SJSA1 (cell line): ENCODE data around the gene GARS1. TPM values are rescaled to one million over a fixed set of nuclear protein-coding genes. Genes with fewer than 3 reads are reported as not detected.
"Not testable (repeated sequence)": the region's sequence is repeated elsewhere in the genome, so short reads cannot be mapped to it uniquely, and the experiment has no call there.

Experiments used
- DNase-seq, 2 experiments: peaks; one replicate each; pipeline ENCODE4 v3.0.0-alpha.2; 2015 to 2020; ENCODE audit warnings: low spot score in 2 of 2, low read depth in 1 of 2
- H3K27ac ChIP-seq: fragments of 250-450 bp; sonication (Bioruptor Pico); 2 replicates; pipeline ENCODE4 v1.5.1; 2020; ENCODE audit warnings: mild to moderate bottlenecking, moderate library complexity
- H3K27me3 ChIP-seq: fragments of 250-450 bp; sonication (Bioruptor Pico); replicated peaks from 2 replicates; pipeline ENCODE4 v1.5.1; 2020; ENCODE audit warnings: mild to moderate bottlenecking, moderate library complexity
- H3K36me3 ChIP-seq: fragments of 250-450 bp; sonication (Bioruptor Pico); 2 replicates; pipeline ENCODE4 v1.5.1; 2020; ENCODE audit warnings: mild to moderate bottlenecking
- H3K4me1 ChIP-seq: fragments of 250-450 bp; sonication (Bioruptor Pico); replicated peaks from 2 replicates; pipeline ENCODE4 v1.6.1; 2021; ENCODE audit warnings: mild to moderate bottlenecking
- H3K4me3 ChIP-seq: fragments of 250-450 bp; sonication (Bioruptor Pico); 2 replicates; pipeline ENCODE4 v1.5.1; 2020; ENCODE audit warnings: mild to moderate bottlenecking
- H3K9me3 ChIP-seq: fragments of 250-450 bp; sonication (Bioruptor Pico); replicated peaks from 2 replicates; pipeline ENCODE4 v1.5.1; 2020; ENCODE audit warnings: mild to moderate bottlenecking
- total RNA-seq: library from RNA; depleted of rRNA; stranded (reverse); fragments of >200 nt; shearing (Covaris generic); gene quantifications from 2 replicates; pipeline ENCODE4 v1.2.3, GENCODE V29; 2014

Gene GARS1
- total RNA-seq, 1 experiment from 2014 or later = 98.9 TPM

DNA sequence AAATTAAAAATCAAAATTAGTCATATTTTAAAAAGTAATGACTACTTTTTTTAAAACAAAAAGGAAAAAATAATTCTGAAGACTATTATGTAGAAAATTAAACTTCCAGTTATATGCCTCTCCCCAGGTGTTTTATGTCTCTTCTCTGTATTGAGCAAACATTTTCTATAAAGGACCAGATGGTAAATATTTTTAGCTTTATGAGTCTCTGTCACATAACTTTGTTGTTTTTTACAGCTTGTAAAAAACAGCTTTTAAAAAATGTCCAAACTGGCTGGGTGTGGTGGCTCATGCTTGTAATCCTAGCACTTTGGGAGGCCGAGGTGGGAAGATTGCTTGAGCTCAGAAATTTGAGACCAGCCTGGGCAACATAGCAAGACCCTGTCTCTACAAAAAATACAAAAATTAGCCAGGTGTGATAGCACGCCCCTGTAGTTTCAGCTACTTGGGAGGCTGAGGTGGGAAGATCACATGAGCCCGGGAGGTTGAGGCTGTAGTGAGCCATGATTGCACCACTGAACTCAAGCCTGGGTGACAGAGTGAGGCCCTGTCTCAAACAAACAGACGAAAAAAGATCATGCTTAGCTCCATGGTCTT, 23.5 kb downstream of the GARS1 start:
- H3K27ac ChIP-seq = no peak overlapping the region
- no peaks in the 10 kb centered on the region for H3K27me3 ChIP-seq
- no peaks in the 10 kb centered on the region for H3K4me1 ChIP-seq
- no peak for DNase-seq
- H3K36me3 ChIP-seq = peaks cover 80% of the 10 kb centered on the region
- H3K4me3 ChIP-seq = no peak overlapping the region
- H3K9me3 ChIP-seq = no peaks in the 10 kb centered on the region

GRCh38 chr7:30618961-30619360, 24.3 kb downstream of the GARS1 start:
- no peak for DNase-seq
- H3K36me3 ChIP-seq = peaks cover 74% of the 10 kb centered on the region
- no peaks in the 10 kb centered on the region for H3K4me1 ChIP-seq
- no peaks in the 10 kb centered on the region for H3K27me3 ChIP-seq
- H3K4me3 ChIP-seq = no peak overlapping the region
- no peaks in the 10 kb centered on the region for H3K9me3 ChIP-seq
- no peak overlapping the region for H3K27ac ChIP-seq

- Histone ChIP-seq H3K4me3 (no peak overlapping the region), H3K27ac (no peak overlapping the region), H3K36me3 (peaks cover 80% of the 10 kb centered on the region), H3K27me3 (no peaks in the 10 kb centered on the region), H3K4me1 (no peaks in the 10 kb centered on the region), H3K9me3 (no peaks in the 10 kb centered on the region)
- DNase-seq = no peak
Measured at GRCh38 chr7:30625283-30625682, 30.6 kb downstream of the GARS1 start.

GRCh38 chr7:30627026-30627425, 32.3 kb downstream of the GARS1 start:
- Histone ChIP-seq H3K4me1 (no peaks in the 10 kb centered on the region), H3K36me3 (peaks cover 82% of the 10 kb centered on the region), H3K27ac (no peak overlapping the region), H3K9me3 (no peaks in the 10 kb centered on the region), H3K4me3 (no peak overlapping the region), H3K27me3 (no peaks in the 10 kb centered on the region)
- DNase-seq = no peak

GRCh38 chr7:30630986-30631385, 36.3 kb downstream of the GARS1 start:
- no peak for DNase-seq
- no peaks in the 10 kb centered on the region for H3K4me1 ChIP-seq
- H3K36me3 ChIP-seq = peaks cover 89% of the 10 kb centered on the region
- no peak overlapping the region for H3K4me3 ChIP-seq
- H3K27me3 ChIP-seq = no peaks in the 10 kb centered on the region
- H3K27ac ChIP-seq = no peak overlapping the region
- no peaks in the 10 kb centered on the region for H3K9me3 ChIP-seq

GRCh38 chr7:30633223-30633622, 38.5 kb downstream of the GARS1 start:
- no peaks in the 10 kb centered on the region for H3K27me3 ChIP-seq
- no peak for DNase-seq
- H3K9me3 ChIP-seq = no peaks in the 10 kb centered on the region
- no peak overlapping the region for H3K27ac ChIP-seq
- no peak overlapping the region for H3K4me3 ChIP-seq
- H3K36me3 ChIP-seq = peaks cover 71% of the 10 kb centered on the region
- no peaks in the 10 kb centered on the region for H3K4me1 ChIP-seq

DNA sequence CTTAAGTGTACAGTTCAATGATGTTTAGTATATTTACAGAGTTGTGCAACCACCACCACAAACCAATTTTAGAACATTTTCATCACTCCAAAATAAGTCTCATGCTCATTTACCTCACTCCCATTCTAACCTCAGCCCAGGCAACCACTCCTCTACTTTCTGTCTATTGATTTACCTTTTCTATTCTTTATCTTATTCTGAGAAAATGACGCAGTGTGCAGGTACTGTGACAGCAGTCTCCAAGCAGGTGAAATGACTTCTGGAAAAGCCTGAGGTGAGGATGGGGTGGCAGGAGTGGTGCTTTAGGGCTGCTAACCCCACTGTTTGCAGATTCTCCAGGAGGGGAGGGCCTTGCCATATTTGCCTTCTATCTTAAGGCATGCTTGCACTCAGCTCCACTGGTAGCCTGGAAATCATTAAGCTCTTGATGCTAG, 39.5 kb downstream of the GARS1 start:
- H3K9me3 ChIP-seq = no peaks in the 10 kb centered on the region
- no peaks in the 10 kb centered on the region for H3K4me1 ChIP-seq
- no peak for DNase-seq
- peaks cover 61% of the 10 kb centered on the region for H3K36me3 ChIP-seq
- H3K27ac ChIP-seq = no peak overlapping the region
- H3K27me3 ChIP-seq = no peaks in the 10 kb centered on the region
- H3K4me3 ChIP-seq = no peak overlapping the region

DNA sequence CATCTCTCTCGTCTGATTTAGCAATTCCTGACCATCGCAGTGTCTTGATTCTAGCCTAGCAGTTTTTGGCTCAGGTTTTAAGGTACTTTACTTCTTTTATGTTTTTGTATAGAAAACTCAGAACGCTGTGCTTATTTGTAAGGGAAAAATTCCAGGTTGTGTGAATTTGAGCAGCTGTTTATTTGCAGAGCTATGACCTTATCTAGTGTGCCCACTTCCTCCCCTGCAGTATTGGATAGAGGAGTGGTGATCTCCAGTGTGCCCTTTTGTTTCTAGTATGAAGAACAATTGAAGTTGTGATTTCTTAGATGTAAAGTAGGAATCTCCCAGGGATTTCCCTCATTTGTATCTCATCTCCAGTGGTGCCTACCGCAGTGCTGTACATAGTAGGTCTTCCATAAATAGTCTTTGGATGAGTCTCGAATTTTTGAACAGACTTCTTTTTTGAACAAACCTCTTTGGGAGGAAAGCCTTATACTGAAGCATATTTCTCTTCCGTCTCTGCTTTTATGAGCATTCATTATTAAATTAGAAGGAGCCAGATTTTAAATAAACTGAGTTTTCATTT, 40.0 kb downstream of the GARS1 start:
- H3K4me1 ChIP-seq = no peaks in the 10 kb centered on the region
- no peak overlapping the region for H3K4me3 ChIP-seq
- peaks cover 56% of the 10 kb centered on the region for H3K36me3 ChIP-seq
- no peak for DNase-seq
- H3K27ac ChIP-seq = no peak overlapping the region
- H3K9me3 ChIP-seq = no peaks in the 10 kb centered on the region
- H3K27me3 ChIP-seq = no peaks in the 10 kb centered on the region

DNA sequence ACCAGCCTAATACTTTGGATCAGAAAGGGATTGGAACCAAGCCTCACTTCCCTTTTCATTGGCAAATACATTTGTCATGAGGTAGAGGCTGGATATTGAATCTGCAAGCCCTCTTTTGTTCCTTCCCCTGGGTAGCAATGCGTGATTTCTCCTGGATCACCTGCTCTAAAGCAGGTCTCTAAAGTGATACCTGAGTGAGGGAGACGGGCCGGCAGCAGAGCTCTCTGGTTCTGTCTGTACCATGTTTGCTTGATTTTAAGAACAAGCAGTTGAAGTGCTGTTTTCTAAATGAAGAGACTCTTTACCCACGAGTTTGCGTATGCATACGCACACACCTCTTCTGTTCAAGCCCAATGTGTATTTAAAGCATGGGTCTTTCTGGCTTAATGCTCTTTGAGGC, 41.1 kb downstream of the GARS1 start:
- Histone ChIP-seq H3K27ac (no peak overlapping the region), H3K36me3 (peaks cover 48% of the 10 kb centered on the region), H3K9me3 (no peaks in the 10 kb centered on the region), H3K4me3 (no peak overlapping the region), H3K27me3 (no peaks in the 10 kb centered on the region), H3K4me1 (no peaks in the 10 kb centered on the region)
- no peak for DNase-seq

DNA sequence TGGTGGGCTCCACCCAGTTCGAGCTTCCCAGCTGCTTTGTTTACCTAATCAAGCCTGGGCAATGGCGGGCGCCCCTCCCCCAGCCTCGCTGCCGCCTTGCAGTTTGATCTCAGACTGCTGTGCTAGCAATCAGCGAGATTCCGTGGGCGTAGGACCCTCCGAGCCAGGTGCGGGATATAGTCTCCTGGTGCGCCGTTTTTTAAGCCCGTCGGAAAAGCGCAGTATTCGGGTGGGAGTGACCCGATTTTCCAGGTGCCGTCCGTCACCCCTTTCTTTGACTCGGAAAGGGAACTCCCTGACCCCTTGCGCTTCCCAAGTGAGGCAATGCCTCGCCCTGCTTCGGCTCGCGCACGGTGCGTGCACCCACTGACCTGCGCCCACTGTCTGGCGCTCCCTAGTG, 47.6 kb downstream of the GARS1 start:
- not testable (repeated sequence) for H3K4me3 ChIP-seq

GRCh38 chr7:30642789-30643188, 48.1 kb downstream of the GARS1 start:
- Histone ChIP-seq H3K4me1 (no peaks in the 10 kb centered on the region), H3K36me3 (0 out of 2 replicates have a peak, but pooled peaks cover 10% of the 10 kb centered on the region), H3K27me3 (no peaks in the 10 kb centered on the region), H3K27ac (no peak overlapping the region), H3K9me3 (no peaks in the 10 kb centered on the region), H3K4me3 (no peak overlapping the region)
- no peak for DNase-seq

More for the DNA sequence above, 47.6 kb downstream of the GARS1 start:
- H3K4me1 ChIP-seq, H3K9me3 ChIP-seq, H3K27ac ChIP-seq, H3K27me3 ChIP-seq, DNase-seq: not testable (repeated sequence)
- H3K36me3 ChIP-seq = 0 out of 2 replicates have a peak, but pooled peaks cover 10% of the 10 kb centered on the region

GRCh38 chr7:30644286-30644955, 49.7 kb downstream of the GARS1 start:
- H3K4me1 ChIP-seq = no peaks in the 10 kb centered on the region
- H3K4me3 ChIP-seq = no peak overlapping the region
- no peak for DNase-seq
- H3K9me3 ChIP-seq = no peaks in the 10 kb centered on the region
- no peak overlapping the region for H3K27ac ChIP-seq
- 0 out of 2 replicates have a peak, but pooled peaks cover 10% of the 10 kb centered on the region for H3K36me3 ChIP-seq
- H3K27me3 ChIP-seq = no peaks in the 10 kb centered on the region

DNA sequence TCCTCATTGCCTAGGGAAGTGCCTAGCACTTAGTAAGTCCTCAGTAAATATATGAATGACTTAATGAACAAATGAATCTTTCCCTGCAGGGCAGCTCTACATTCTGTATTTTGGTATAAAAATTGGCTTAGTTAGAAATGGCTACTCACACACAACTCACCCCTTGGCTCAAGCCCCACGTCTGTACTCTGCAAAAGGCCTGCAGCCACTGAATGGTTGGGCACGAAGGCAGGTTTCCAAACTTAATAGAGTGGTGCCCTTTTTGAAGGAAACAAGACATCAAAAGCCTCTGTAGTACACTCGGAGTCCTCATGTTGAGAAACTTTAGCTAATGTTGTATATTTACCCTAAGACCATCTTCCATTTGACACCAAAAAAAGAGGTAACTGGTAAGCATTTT, 51.0 kb downstream of the GARS1 start:
- no peak overlapping the region for H3K4me3 ChIP-seq
- 0 out of 2 replicates have a peak, but pooled peaks cover 10% of the 10 kb centered on the region for H3K36me3 ChIP-seq
- DNase-seq = no peak
- no peaks in the 10 kb centered on the region for H3K9me3 ChIP-seq
- no peak overlapping the region for H3K27ac ChIP-seq
- no peaks in the 10 kb centered on the region for H3K4me1 ChIP-seq
- H3K27me3 ChIP-seq = no peaks in the 10 kb centered on the region

DNA sequence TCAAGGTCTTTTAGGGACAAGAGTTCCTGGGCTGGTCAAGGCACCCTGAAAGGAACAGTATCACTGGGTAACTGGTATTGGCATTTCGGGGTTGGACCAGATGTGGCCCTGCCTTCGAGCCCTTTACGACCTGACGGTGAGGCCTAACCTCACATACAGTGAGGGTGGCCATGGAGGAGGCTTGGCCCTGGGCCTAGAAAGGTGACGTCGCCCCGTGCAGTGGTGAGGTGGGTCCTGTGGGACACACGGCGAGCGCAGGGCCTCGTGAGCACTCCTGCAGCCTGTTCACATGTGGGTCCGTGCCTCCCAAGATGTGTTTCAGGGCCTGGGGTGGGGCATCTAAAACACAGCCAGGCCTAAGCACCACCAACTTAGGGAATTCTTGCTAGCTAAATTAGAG, 51.5 kb downstream of the GARS1 start:
- Histone ChIP-seq H3K27ac (no peak overlapping the region), H3K27me3 (no peaks in the 10 kb centered on the region), H3K9me3 (no peaks in the 10 kb centered on the region), H3K36me3 (0 out of 2 replicates have a peak, but pooled peaks cover 10% of the 10 kb centered on the region), H3K4me3 (no peak overlapping the region), H3K4me1 (no peaks in the 10 kb centered on the region)
- DNase-seq = no peak
